GM12878 (cell line): ENCODE data around the gene RNF223. TPM values are rescaled to one million over a fixed set of nuclear protein-coding genes. Genes with fewer than 3 reads are reported as not detected.

Source experiments
- ATAC-seq: fragments of 200-7000 bp; cut with Tn5 transposase; 3 replicates; pipeline ENCODE4 v1.9.1; 2020; ENCODE audit warnings: mild to moderate bottlenecking, moderate library complexity
- BruUV-seq: library from RNA; stranded (reverse); fragments of 400-500 nt; replicated peaks from 2 replicates; lab custom pipeline; 2021; lab: Mats Ljungman, UMichigan
- CTCF ChIA-PET: fragments of 300-600 bp; sonication (Branson Sonifier 250); formaldehyde crosslinking; extraction: SDS; loops from one replicate; lab custom pipeline; 2021; ENCODE audit warnings: inconsistent platforms; lab: Yijun Ruan, JAX
- POLR2A ChIA-PET: fragments of 350-600 bp; formaldehyde crosslinking; extraction: SDS; loops from one replicate; lab custom pipeline; 2021; ENCODE audit warnings: inconsistent platforms; lab: Charles Lee
- RAD21 ChIA-PET: fragments of 300-600 bp; sonication (Branson Sonifier 250); formaldehyde crosslinking; loops from one replicate; lab custom pipeline; 2023; ENCODE audit warnings: antibody characterized with exemption; ENCODE audit not compliant: unreplicated experiment; lab: Charles Lee
- SMC1A ChIA-PET: fragments of 300-600 bp; sonication (Branson Sonifier 250); formaldehyde crosslinking; loops from one replicate; lab custom pipeline; 2023; ENCODE audit not compliant: unreplicated experiment, uncharacterized antibody; lab: Charles Lee
- DNase-seq: peaks from one replicate; pipeline ENCODE4 v3.0.0-alpha.2; 2011; ENCODE audit warnings: low read depth, low spot score
- FAIRE-seq: peaks from 3 replicates; lab custom pipeline; 2011; peaks lifted over from hg19 to GRCh38; lab: Jason Lieb, UNC
- H2AFZ ChIP-seq: 2 replicates; pipeline ENCODE4 v1.6.0; 2011; ENCODE audit warnings: low read depth, low read length, control low read depth; ENCODE audit not compliant: control insufficient read depth
- H3K27ac ChIP-seq: 2 replicates; pipeline ENCODE4 v1.5.1; 2011; ENCODE audit warnings: control low read depth; ENCODE audit not compliant: control insufficient read depth, insufficient read depth
- H3K27me3 ChIP-seq, 2 experiments: replicated peaks in 1 of 2; 2 replicates each; pipeline versions ENCODE4 v1.6.0 to v1.6.1; 2011; ENCODE audit warnings: low read length in 1 of 2; ENCODE audit not compliant: control insufficient read depth in 2 of 2, insufficient read depth in 2 of 2
- H3K36me3 ChIP-seq, 2 experiments: 2 replicates each; pipeline ENCODE4 v1.5.1; 2011; ENCODE audit warnings: low read length in 1 of 2; ENCODE audit not compliant: control insufficient read depth in 2 of 2, insufficient read depth in 2 of 2
- H3K4me1 ChIP-seq: 2 replicates; pipeline ENCODE4 v1.6.1; 2011; ENCODE audit warnings: mild to moderate bottlenecking, low read length, moderate library complexity, mixed read lengths; ENCODE audit not compliant: control insufficient read depth, insufficient read depth
- H3K4me2 ChIP-seq: 2 replicates; pipeline ENCODE4 v1.6.0; 2011; ENCODE audit warnings: control low read depth; ENCODE audit not compliant: control insufficient read depth, insufficient read depth
- H3K4me3 ChIP-seq: fragments of 200-600 bp; sonication (generic); 2 replicates; pipeline ENCODE4 v1.5.1; 2016
- H3K79me2 ChIP-seq: 2 replicates; pipeline ENCODE4 v1.6.0; 2011; ENCODE audit warnings: low read length; ENCODE audit not compliant: control insufficient read depth, insufficient read depth
- H3K9ac ChIP-seq: 2 replicates; pipeline ENCODE4 v1.8.0; 2011; ENCODE audit warnings: low read length, control low read depth, mixed read lengths; ENCODE audit not compliant: control insufficient read depth, insufficient read depth
- H3K9me3 ChIP-seq: replicated peaks from 3 replicates; pipeline ENCODE4 v1.5.1; 2011; ENCODE audit warnings: mild to moderate bottlenecking, low read length; ENCODE audit not compliant: control insufficient read depth, insufficient read depth
- H4K20me1 ChIP-seq: 2 replicates; pipeline ENCODE4 v1.6.0; 2011; ENCODE audit not compliant: control insufficient read depth, insufficient read depth
- CHD1 ChIP-seq: IDR thresholded peaks from 2 replicates; pipeline ENCODE4 v1.6.1; 2012; ENCODE audit warnings: low read depth, low read length, improper control_type of control experiment
- CHD4 ChIP-seq: fragments of 200-600 bp; sonication (generic); IDR thresholded peaks from 2 replicates; pipeline ENCODE4 v1.6.1; 2016; ENCODE audit warnings: mild to moderate bottlenecking
- HCFC1 ChIP-seq: fragments of 150-350 bp; IDR thresholded peaks from 2 replicates; pipeline ENCODE4 v1.6.1; 2014; ENCODE audit warnings: low read length
- IRF4 ChIP-seq: IDR thresholded peaks from 2 replicates; pipeline ENCODE4 v1.6.1; 2011; ENCODE audit warnings: low read depth, low read length
- JUNB ChIP-seq: IDR thresholded peaks from 2 replicates; pipeline ENCODE4 v1.6.1; 2016; ENCODE audit warnings: antibody characterized with exemption, mild to moderate bottlenecking
- JUND ChIP-seq: IDR thresholded peaks from 2 replicates; pipeline ENCODE4 v1.6.1; 2012; ENCODE audit warnings: low read depth, mild to moderate bottlenecking, low read length, improper control_type of control experiment, moderate library complexity
- KAT2A ChIP-seq: conservative IDR thresholded peaks from 2 replicates; pipeline ENCODE4 v1.6.1; 2011; ENCODE audit warnings: low read depth, low read length; ENCODE audit not compliant: control insufficient read depth
- NFIC ChIP-seq: IDR thresholded peaks from 2 replicates; pipeline ENCODE4 v1.6.1; 2012; ENCODE audit warnings: low read depth, mild to moderate bottlenecking, inconsistent platforms, low read length, moderate library complexity
- NR2C2 ChIP-seq: IDR thresholded peaks from 2 replicates; pipeline ENCODE4 v1.6.1; 2011; ENCODE audit warnings: borderline replicate concordance, low read depth; ENCODE audit not compliant: control insufficient read depth, insufficient read length
- NR2F1 ChIP-seq: fragments of 450-650 bp; conservative IDR thresholded peaks from 2 replicates; pipeline ENCODE4 v1.6.1; 2017; ENCODE audit warnings: mild to moderate bottlenecking
- NRF1 ChIP-seq: conservative IDR thresholded peaks from 2 replicates; pipeline ENCODE4 v1.6.1; 2011; ENCODE audit warnings: mild to moderate bottlenecking, low read depth, low read length, improper control_type of control experiment
- PAX5 ChIP-seq: IDR thresholded peaks from 2 replicates; pipeline ENCODE4 v1.6.1; 2011; ENCODE audit warnings: low read depth, low read length, borderline replicate concordance
- POLR2A ChIP-seq: IDR thresholded peaks from 2 replicates; pipeline ENCODE4 v1.6.1; 2011; ENCODE audit warnings: low read depth, mild to moderate bottlenecking, low read length
- RELA ChIP-seq: fragments of 450-650 bp; IDR thresholded peaks from 2 replicates; pipeline ENCODE4 v1.8.0; 2014; ENCODE audit warnings: borderline replicate concordance; ENCODE audit not compliant: partially characterized antibody
- STAT3 ChIP-seq: IDR thresholded peaks from 2 replicates; pipeline ENCODE4 v1.6.1; 2011; ENCODE audit warnings: low read depth, low read length, improper control_type of control experiment
- TCF7 ChIP-seq: IDR thresholded peaks from 2 replicates; pipeline ENCODE4 v1.6.1; 2014; ENCODE audit warnings: antibody characterized with exemption, borderline replicate concordance
- WRNIP1 ChIP-seq: IDR thresholded peaks from 2 replicates; pipeline ENCODE4 v1.6.1; 2011; ENCODE audit warnings: low read depth, low read length, improper control_type of control experiment, borderline replicate concordance
- YBX1 ChIP-seq: fragments of 450-650 bp; IDR thresholded peaks from 2 replicates; pipeline ENCODE4 v1.6.1; 2016; ENCODE audit warnings: antibody characterized with exemption
- YY1 ChIP-seq: IDR thresholded peaks from 2 replicates; pipeline ENCODE4 v1.6.1; 2011; ENCODE audit warnings: low read depth, mild to moderate bottlenecking, low read length
- ZSCAN29 ChIP-seq: fragments of 450-650 bp; IDR thresholded peaks from 2 replicates; pipeline ENCODE4 v1.6.1; 2017; ENCODE audit warnings: mild to moderate bottlenecking, moderate library complexity
- WGBS: methylation state at CpG from one replicate; pipeline ENCODE4 v1.1.6; 2016; ENCODE audit warnings: low lambda C conversion rate; ENCODE audit not compliant: insufficient replicate concordance, insufficient coverage; ENCODE audit errors: missing lambda C conversion rate; 5-methylcytosine and 5-hydroxymethylcytosine counted together
- in situ Hi-C: fragments of 300-500 bp; cut with MboI; formaldehyde crosslinking; loops from 9 replicates; pipeline ENCODE4 v1.14.3; 2018; ENCODE audit warnings: mixed read lengths
- intact Hi-C: fragments of 100-400 bp; cut with micrococcal nuclease; formaldehyde crosslinking; loops from one replicate; pipeline ENCODE4 v1.14.2; 2022; ENCODE audit not compliant: unreplicated experiment
- polyA plus RNA-seq, 11 experiments: library from polyadenylated mRNA; depleted of rRNA in 4 of 11; unstranded in 6 of 11; stranded (reverse) in 5 of 11; fragments of >200 nt; fragmentation: Nextera tagmentation in 4 of 11; fragmentation: Illumina TruSeq in 1 of 11; extraction: Ambion mirVana in 4 of 11; extraction: Trizol in 1 of 11; gene quantifications; 1 replicate in 1 of 11; 2 replicates in 10 of 11; pipeline versions ENCODE4 v1.2.1 to v1.2.3, GENCODE V29; 2011 to 2016; ENCODE audit warnings: inconsistent platforms in 2 of 11, missing spikeins in 2 of 11, low read depth in 1 of 11
- total RNA-seq, 4 experiments: library from RNA; depleted of rRNA in 3 of 4; stranded (reverse); fragments of >200 nt in 3 of 4; fragmentation: Illumina TruSeq in 1 of 4; extraction: Trizol in 1 of 4; gene quantifications; 2 replicates each; pipeline versions ENCODE4 v1.2.1 to v1.2.3, GENCODE V29; 2013 to 2021
- TF ChIP-seq, protein P1 (sequence below): fragments of 450-650 bp; IDR thresholded peaks from 2 replicates; pipeline ENCODE4 v1.6.1; 2016; ENCODE audit warnings: mild to moderate bottlenecking
- TF ChIP-seq, protein P2 (sequence below): fragments of 450-650 bp; IDR thresholded peaks from 2 replicates; pipeline ENCODE4 v1.6.1; 2017; ENCODE audit warnings: mild to moderate bottlenecking, low read depth, inconsistent platforms; ENCODE audit not compliant: poor library complexity, severe bottlenecking

RNF223 gene
- total and polyA plus RNA-seq, 10 of the 15 experiments (the other 5 are each of a cell fraction or from before 2014, with no cell fraction given), result 0.06 TPM; not detected in 9

DNA sequence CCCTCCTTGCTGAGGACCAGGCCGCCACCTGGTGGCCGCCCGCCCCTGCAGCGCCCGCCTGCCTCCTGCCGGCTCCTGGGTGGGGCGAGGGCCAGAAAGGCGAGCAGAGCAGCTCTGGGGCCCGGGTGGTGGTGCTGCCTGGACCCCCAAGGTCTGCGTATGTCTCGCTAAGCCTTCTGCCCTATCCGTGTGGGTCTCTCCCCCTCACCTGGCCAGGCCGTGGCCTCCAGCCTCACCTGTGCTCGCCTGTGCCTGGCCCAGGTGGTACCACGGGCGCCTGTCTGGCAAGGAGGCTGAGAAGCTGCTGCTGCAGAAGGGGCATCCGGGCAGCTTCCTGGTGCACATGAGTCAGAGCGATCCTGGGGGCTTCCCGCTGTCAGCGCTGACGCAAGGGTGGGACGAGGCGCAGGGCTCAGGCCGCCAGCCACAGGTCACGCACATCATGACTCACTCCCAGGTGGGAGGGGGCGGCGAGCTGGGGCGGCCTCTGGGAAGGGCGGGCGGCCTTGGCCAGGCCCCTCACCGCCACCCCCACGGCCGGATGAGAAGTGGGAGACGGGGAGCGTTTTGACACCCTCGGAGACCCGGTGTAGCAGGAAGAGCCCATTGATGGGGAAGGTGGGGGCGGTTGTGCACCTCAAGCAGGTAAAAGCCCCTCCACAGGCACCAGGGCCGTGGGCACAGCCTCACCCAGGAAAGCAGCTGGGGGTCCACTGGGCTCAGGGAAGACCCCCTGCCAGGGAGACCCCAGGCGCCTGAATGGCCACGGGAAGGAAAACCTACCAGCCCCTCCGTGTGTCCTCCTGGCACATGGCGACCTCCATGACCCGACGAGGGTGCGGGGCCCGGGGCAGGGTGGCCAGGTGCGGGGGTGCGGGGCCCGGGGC, 9.9 kb downstream of the RNF223 start:
- peak overlapping the region; percentile 69 for H3K27ac ChIP-seq
- ATAC-seq, result peak; percentile 79
- ChIA-PET SMC1A (interaction anchor here (0.8 to 2.7 kb wide), 8 partner anchors 25 to 186 kb away, joined by 3 to 24 read pairs (median 8); partner anchors contain the start of gene ISG15), CTCF (interaction anchor here (0.7 to 8.7 kb wide), 16 partner anchors 8 to 226 kb away, joined by 3 to 83 read pairs (median 6); partner anchors contain the start of genes ISG15, NOC2L and PERM1), POLR2A (interaction anchor here (0.6 to 2.7 kb wide), 8 partner anchors 15 to 186 kb away, joined by 3 to 15 read pairs (median 5); no protein-coding TSS in a partner anchor), RAD21 (interaction anchor here (0.7 to 3.7 kb wide), 20 partner anchors 13 to 227 kb away, joined by 3 to 58 read pairs (median 7); partner anchors contain the start of genes AGRN, ISG15 and PERM1)
- peak; percentile 79 for DNase-seq
- no peaks in the 10 kb centered on the region for H3K79me2 ChIP-seq
- H3K4me3 ChIP-seq, result peak overlapping the region; percentile 63
- H3K27me3 ChIP-seq, result no peaks in the 10 kb centered on the region
- H3K9ac ChIP-seq, result peak overlapping the region; percentile 54; the same call in 1 of the 2 replicates
- 7% methylated on average over 46 of the region's 50 CpGs for WGBS
- intact Hi-C loops, result loop anchor here (1.0 to 10.0 kb wide), 6 partner anchors 25 to 159 kb away; no protein-coding TSS in a partner anchor
- peaks cover 18% of the 10 kb centered on the region for H3K4me1 ChIP-seq
- peak overlapping the region; percentile 68 for H2AFZ ChIP-seq
- H3K9me3 ChIP-seq, result no peaks in the 10 kb centered on the region
- in situ Hi-C loops, result loop anchor here (5.0 kb wide), 2 partner anchors 42 to 82 kb away; partner anchors contain the start of genes AGRN and PERM1
- H3K36me3 ChIP-seq, result no peaks in the 10 kb centered on the region
- FAIRE-seq, result peak; percentile 78
- BruUV-seq, result no TSS peak
- H4K20me1 ChIP-seq, result no peaks in the 10 kb centered on the region
- H3K4me2 ChIP-seq, result peak overlapping the region; percentile 78
- TF ChIP-seq, protein P1, sequence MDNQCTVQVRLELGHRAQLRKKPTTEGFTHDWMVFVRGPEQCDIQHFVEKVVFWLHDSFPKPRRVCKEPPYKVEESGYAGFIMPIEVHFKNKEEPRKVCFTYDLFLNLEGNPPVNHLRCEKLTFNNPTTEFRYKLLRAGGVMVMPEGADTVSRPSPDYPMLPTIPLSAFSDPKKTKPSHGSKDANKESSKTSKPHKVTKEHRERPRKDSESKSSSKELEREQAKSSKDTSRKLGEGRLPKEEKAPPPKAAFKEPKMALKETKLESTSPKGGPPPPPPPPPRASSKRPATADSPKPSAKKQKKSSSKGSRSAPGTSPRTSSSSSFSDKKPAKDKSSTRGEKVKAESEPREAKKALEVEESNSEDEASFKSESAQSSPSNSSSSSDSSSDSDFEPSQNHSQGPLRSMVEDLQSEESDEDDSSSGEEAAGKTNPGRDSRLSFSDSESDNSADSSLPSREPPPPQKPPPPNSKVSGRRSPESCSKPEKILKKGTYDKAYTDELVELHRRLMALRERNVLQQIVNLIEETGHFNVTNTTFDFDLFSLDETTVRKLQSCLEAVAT, result no peak; the same call in 1 of the 2 replicates
- no peak for TF ChIP-seq YBX1
- no peak for TF ChIP-seq TCF7
- TF ChIP-seq CHD1, result no peak
- TF ChIP-seq NR2C2, result no peak
- no peak for TF ChIP-seq NRF1
- peak; percentile 88; the same call in 1 of the 2 replicates for TF ChIP-seq JUND
- TF ChIP-seq, protein P2, sequence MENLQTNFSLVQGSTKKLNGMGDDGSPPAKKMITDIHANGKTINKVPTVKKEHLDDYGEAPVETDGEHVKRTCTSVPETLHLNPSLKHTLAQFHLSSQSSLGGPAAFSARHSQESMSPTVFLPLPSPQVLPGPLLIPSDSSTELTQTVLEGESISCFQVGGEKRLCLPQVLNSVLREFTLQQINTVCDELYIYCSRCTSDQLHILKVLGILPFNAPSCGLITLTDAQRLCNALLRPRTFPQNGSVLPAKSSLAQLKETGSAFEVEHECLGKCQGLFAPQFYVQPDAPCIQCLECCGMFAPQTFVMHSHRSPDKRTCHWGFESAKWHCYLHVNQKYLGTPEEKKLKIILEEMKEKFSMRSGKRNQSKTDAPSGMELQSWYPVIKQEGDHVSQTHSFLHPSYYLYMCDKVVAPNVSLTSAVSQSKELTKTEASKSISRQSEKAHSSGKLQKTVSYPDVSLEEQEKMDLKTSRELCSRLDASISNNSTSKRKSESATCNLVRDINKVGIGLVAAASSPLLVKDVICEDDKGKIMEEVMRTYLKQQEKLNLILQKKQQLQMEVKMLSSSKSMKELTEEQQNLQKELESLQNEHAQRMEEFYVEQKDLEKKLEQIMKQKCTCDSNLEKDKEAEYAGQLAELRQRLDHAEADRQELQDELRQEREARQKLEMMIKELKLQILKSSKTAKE, result peak; percentile 44
- TF ChIP-seq KAT2A, result no peak
- TF ChIP-seq JUNB, result peak; percentile 91
- no peak for TF ChIP-seq HCFC1
- peak; percentile 99 for TF ChIP-seq RELA
- TF ChIP-seq IRF4, result peak; percentile 78; the same call in 1 of the 2 replicates
- TF ChIP-seq CHD4, result no peak
- TF ChIP-seq YY1, result 0 out of 2 replicates have a peak, but pooled peaks have one; percentile 36
- peak; percentile 92 for TF ChIP-seq NR2F1
- TF ChIP-seq ZSCAN29, result no peak
- no peak; the same call in 1 of the 2 replicates for TF ChIP-seq NFIC
- TF ChIP-seq POLR2A, result peak; percentile 81
- TF ChIP-seq WRNIP1, result no peak
- TF ChIP-seq PAX5, result peak; percentile 94
- no peak for TF ChIP-seq STAT3
